ENCODE measurements around the gene PCMTD2. TPM values are rescaled to one million over a fixed set of nuclear protein-coding genes. Genes with fewer than 3 reads are reported as not detected.

The PCMTD2 gene
- polyA plus RNA-seq, 1 of the 3 experiments (the other 2 are of a cell fraction) = 50.7 TPM

GRCh38 chr20:64212755-64213154 is 42.8 kb upstream of the PCMTD2 start:
- Histone ChIP-seq H4K20me1 (ENCODE audit: insufficient read depth) (no peaks in the 10 kb centered on the region), H3K27ac (ENCODE audit: low read depth in 2 of 2, low read length in 1 of 2) (no peak overlapping the region; a peak in 1 of 4 replicates), H3K4me3 (ENCODE audit: low read depth in 2 of 2, low read length in 1 of 2) (no peak overlapping the region), H3K4me2 (no peak overlapping the region), H3K9me3 (no peaks in the 10 kb centered on the region), H3K79me2 (ENCODE audit: insufficient read depth) (no peaks in the 10 kb centered on the region), H3K36me3 (replicated peaks in 1 of 2; ENCODE audit: control insufficient read depth in 1 of 2, insufficient read depth in 2 of 2, low read length in 1 of 2) (no peaks in the 10 kb centered on the region), H2AFZ (ENCODE audit: low read depth) (no peak overlapping the region), H3F3A (replicated peaks; ENCODE audit: insufficient read depth) (no peaks in the 10 kb centered on the region), H3K4me1 (ENCODE audit: control insufficient read depth in 1 of 2, insufficient read depth in 2 of 2, low read depth in 1 of 2, low read length in 1 of 2) (peaks cover 0 to 47% of the 10 kb centered on the region in 2 experiments; a peak in 1 of 4 replicates), H3K27me3 (ENCODE audit: insufficient read depth) (peaks cover 11% of the 10 kb centered on the region; the same call in 1 of the 2 replicates), H3K9me2 (no peaks in the 10 kb centered on the region), H3K9ac (no peak overlapping the region)
- WGBS (ENCODE audit: low lambda C conversion rate) = 30% methylated on average over 6 of the region's 7 CpGs
- ChIA-PET POLR2A (no interaction called here), CTCF (interaction anchor here (0.9 kb wide), 1 partner anchor 129 kb away, joined by 4 read pairs; no protein-coding TSS in a partner anchor)
- no peak for DNase-seq
- TF ChIP-seq PBX3 (IDR thresholded peaks at IDR 0.05) (no peak), USF2 (IDR thresholded peaks at IDR 0.05; ENCODE audit: borderline replicate concordance, low read depth, low read length) (no peak), EP300 (IDR thresholded peaks at IDR 0.05; ENCODE audit: borderline replicate concordance in 1 of 2, low read depth in 1 of 2, low read length in 1 of 2) (no peak), FOXM1 (IDR thresholded peaks at IDR 0.05; ENCODE audit: low read depth) (no peak), NRF1 (IDR thresholded peaks at IDR 0.05; ENCODE audit: low read depth, low read length) (no peak), MAX (IDR thresholded peaks at IDR 0.05; ENCODE audit: low read depth) (no peak), SIN3A (IDR thresholded peaks at IDR 0.05; ENCODE audit: borderline replicate concordance, low read depth, low read length) (no peak), CTCF (IDR thresholded peaks at IDR 0.05) (no peak), RCOR1 (IDR thresholded peaks at IDR 0.05; ENCODE audit: low read length) (no peak), YY1 (IDR thresholded peaks at IDR 0.05; ENCODE audit: low read depth) (no peak), NFIC (IDR thresholded peaks at IDR 0.05; ENCODE audit: borderline replicate concordance) (no peak), FOSL2 (IDR thresholded peaks at IDR 0.05; ENCODE audit: borderline replicate concordance, low read depth) (no peak), ZBTB33 (IDR thresholded peaks at IDR 0.05; ENCODE audit: borderline replicate concordance, low read depth) (no peak), FOXJ3 (CRISPR knock-in tag; IDR thresholded peaks at IDR 0.05) (no peak), TCF12 (IDR thresholded peaks at IDR 0.05) (no peak), TAF1 (IDR thresholded peaks at IDR 0.05; ENCODE audit: borderline replicate concordance, low read depth, low read length) (no peak), EZH2phosphoT487 (IDR thresholded peaks at IDR 0.05; ENCODE audit: borderline replicate concordance, low read depth) (no peak)
